ENCODE measurements around the gene DLG5. TPM values are rescaled to one million over a fixed set of nuclear protein-coding genes. Genes with fewer than 3 reads are reported as not detected.

The DLG5 gene
- total and polyA plus RNA-seq, 2 experiments from 2014 or later = 15.5 to 29.3 TPM

GRCh38 chr10:77884181-77884580, 42.4 kb downstream of the DLG5 start:
- Histone ChIP-seq H2AFZ (no peak overlapping the region), H3K27me3 (no peaks in the 10 kb centered on the region), H3K4me2 (no peak overlapping the region), H3K36me3 (replicated peaks; ENCODE audit: insufficient read depth, low read depth) (no peaks in the 10 kb centered on the region), H3K27ac (no peak overlapping the region), H3K4me3 (no peak overlapping the region), H3K79me2 (peaks cover 87% of the 10 kb centered on the region), H3K9me2 (replicated peaks; ENCODE audit: insufficient read depth) (no peaks in the 10 kb centered on the region), H4K20me1 (ENCODE audit: insufficient read depth, poor library complexity, severe bottlenecking) (peaks cover 53% of the 10 kb centered on the region), H3K9me3 (ENCODE audit: low read depth) (no peaks in the 10 kb centered on the region), H3K4me1 (ENCODE audit: insufficient read depth) (peaks cover 28% of the 10 kb centered on the region)
- 92% methylated on average over 7 of the region's 7 CpGs for WGBS (ENCODE audit: low lambda C conversion rate, missing lambda C conversion rate)
- no peak for TF ChIP-seq EZH2phosphoT487 (IDR thresholded peaks at IDR 0.05; ENCODE audit: low read depth, severe bottlenecking, unreplicated experiment)
- TF ChIP-seq, protein P1, sequence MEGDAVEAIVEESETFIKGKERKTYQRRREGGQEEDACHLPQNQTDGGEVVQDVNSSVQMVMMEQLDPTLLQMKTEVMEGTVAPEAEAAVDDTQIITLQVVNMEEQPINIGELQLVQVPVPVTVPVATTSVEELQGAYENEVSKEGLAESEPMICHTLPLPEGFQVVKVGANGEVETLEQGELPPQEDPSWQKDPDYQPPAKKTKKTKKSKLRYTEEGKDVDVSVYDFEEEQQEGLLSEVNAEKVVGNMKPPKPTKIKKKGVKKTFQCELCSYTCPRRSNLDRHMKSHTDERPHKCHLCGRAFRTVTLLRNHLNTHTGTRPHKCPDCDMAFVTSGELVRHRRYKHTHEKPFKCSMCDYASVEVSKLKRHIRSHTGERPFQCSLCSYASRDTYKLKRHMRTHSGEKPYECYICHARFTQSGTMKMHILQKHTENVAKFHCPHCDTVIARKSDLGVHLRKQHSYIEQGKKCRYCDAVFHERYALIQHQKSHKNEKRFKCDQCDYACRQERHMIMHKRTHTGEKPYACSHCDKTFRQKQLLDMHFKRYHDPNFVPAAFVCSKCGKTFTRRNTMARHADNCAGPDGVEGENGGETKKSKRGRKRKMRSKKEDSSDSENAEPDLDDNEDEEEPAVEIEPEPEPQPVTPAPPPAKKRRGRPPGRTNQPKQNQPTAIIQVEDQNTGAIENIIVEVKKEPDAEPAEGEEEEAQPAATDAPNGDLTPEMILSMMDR (IDR thresholded peaks at IDR 0.05; ENCODE audit: poor library complexity) = no peak
- no peak for TF ChIP-seq EZH2 (IDR thresholded peaks at IDR 0.05; ENCODE audit: borderline replicate concordance)
- DNase-seq (ENCODE audit: low spot score) = no peak

DNA sequence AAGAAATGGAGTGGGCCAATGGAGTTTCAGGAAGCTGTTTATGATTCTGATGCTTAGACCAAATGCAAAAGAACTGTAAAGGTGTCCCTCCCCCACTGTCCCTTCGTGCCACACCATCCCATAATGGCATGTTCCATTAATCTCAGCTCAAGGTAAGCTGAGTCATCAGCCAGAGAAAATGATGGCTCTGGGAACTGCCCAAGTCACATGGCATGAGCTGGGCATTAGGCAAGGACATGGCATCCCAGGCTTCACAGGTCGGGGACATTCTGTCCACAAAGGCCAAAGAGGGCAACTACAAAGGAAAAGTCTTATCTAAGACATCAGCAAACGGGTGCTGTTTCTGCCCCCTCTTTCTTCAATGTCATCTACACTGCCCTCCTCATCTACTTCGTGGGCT, 44.9 kb downstream of the DLG5 start:
- H2AFZ ChIP-seq = no peak overlapping the region
- no peak overlapping the region for H3K4me2 ChIP-seq
- 85% methylated on average over 4 of the region's 4 CpGs for WGBS (ENCODE audit: low lambda C conversion rate, missing lambda C conversion rate)
- TF ChIP-seq EZH2phosphoT487 (IDR thresholded peaks at IDR 0.05; ENCODE audit: low read depth, severe bottlenecking, unreplicated experiment) (no peak), EZH2 (IDR thresholded peaks at IDR 0.05; ENCODE audit: borderline replicate concordance) (no peak)
- TF ChIP-seq, protein P1 (IDR thresholded peaks at IDR 0.05; ENCODE audit: poor library complexity) = no peak
- H3K4me1 ChIP-seq (ENCODE audit: insufficient read depth) = peaks cover 17% of the 10 kb centered on the region
- no peaks in the 10 kb centered on the region for H3K9me2 ChIP-seq (replicated peaks; ENCODE audit: insufficient read depth)
- no peaks in the 10 kb centered on the region for H3K9me3 ChIP-seq (ENCODE audit: low read depth)
- H3K36me3 ChIP-seq (replicated peaks; ENCODE audit: insufficient read depth, low read depth) = no peaks in the 10 kb centered on the region
- no peaks in the 10 kb centered on the region for H3K27me3 ChIP-seq
- H3K79me2 ChIP-seq = peaks cover 97% of the 10 kb centered on the region
- no peak for DNase-seq (ENCODE audit: low spot score)
- peaks cover 58% of the 10 kb centered on the region for H4K20me1 ChIP-seq (ENCODE audit: insufficient read depth, poor library complexity, severe bottlenecking)
- no peak overlapping the region for H3K27ac ChIP-seq
- no peak overlapping the region for H3K4me3 ChIP-seq

GRCh38 chr10:77881222-77881621, 45.3 kb downstream of the DLG5 start:
- Histone ChIP-seq H3K27me3 (no peaks in the 10 kb centered on the region), H3K27ac (no peak overlapping the region), H4K20me1 (ENCODE audit: insufficient read depth, poor library complexity, severe bottlenecking) (peaks cover 54% of the 10 kb centered on the region), H3K4me3 (no peak overlapping the region), H3K4me2 (no peak overlapping the region), H3K79me2 (peaks cover 97% of the 10 kb centered on the region), H3K9me2 (replicated peaks; ENCODE audit: insufficient read depth) (no peaks in the 10 kb centered on the region), H3K4me1 (ENCODE audit: insufficient read depth) (peaks cover 14% of the 10 kb centered on the region), H3K9me3 (ENCODE audit: low read depth) (no peaks in the 10 kb centered on the region), H3K36me3 (replicated peaks; ENCODE audit: insufficient read depth, low read depth) (no peaks in the 10 kb centered on the region), H2AFZ (no peak overlapping the region)
- no peak for TF ChIP-seq EZH2phosphoT487 (IDR thresholded peaks at IDR 0.05; ENCODE audit: low read depth, severe bottlenecking, unreplicated experiment)
- WGBS (ENCODE audit: low lambda C conversion rate, missing lambda C conversion rate) = 87% methylated on average over 3 of the region's 3 CpGs
- no peak for DNase-seq (ENCODE audit: low spot score)

GRCh38 chr10:77879710-77880109, 46.8 kb downstream of the DLG5 start:
- TF ChIP-seq EZH2phosphoT487 (IDR thresholded peaks at IDR 0.05; ENCODE audit: low read depth, severe bottlenecking, unreplicated experiment) = no peak
- no peak for TF ChIP-seq EZH2 (IDR thresholded peaks at IDR 0.05; ENCODE audit: borderline replicate concordance)
- TF ChIP-seq, protein P1 (IDR thresholded peaks at IDR 0.05; ENCODE audit: poor library complexity) = no peak
- peaks cover 41% of the 10 kb centered on the region for H4K20me1 ChIP-seq (ENCODE audit: insufficient read depth, poor library complexity, severe bottlenecking)
- H3K4me1 ChIP-seq (ENCODE audit: insufficient read depth) = peaks cover 14% of the 10 kb centered on the region
- H3K4me2 ChIP-seq = no peak overlapping the region
- H3K9me2 ChIP-seq (replicated peaks; ENCODE audit: insufficient read depth) = no peaks in the 10 kb centered on the region
- H2AFZ ChIP-seq = no peak overlapping the region
- no peak overlapping the region for H3K4me3 ChIP-seq
- no peaks in the 10 kb centered on the region for H3K36me3 ChIP-seq (replicated peaks; ENCODE audit: insufficient read depth, low read depth)
- no peak overlapping the region for H3K27ac ChIP-seq
- no peak for DNase-seq (ENCODE audit: low spot score)
- H3K79me2 ChIP-seq = peaks cover 97% of the 10 kb centered on the region
- 90% methylated on average over 3 of the region's 3 CpGs for WGBS (ENCODE audit: low lambda C conversion rate, missing lambda C conversion rate)
- no peaks in the 10 kb centered on the region for H3K9me3 ChIP-seq (ENCODE audit: low read depth)
- H3K27me3 ChIP-seq = no peaks in the 10 kb centered on the region
